Measurements from ENCODE around the gene LRRC4C.

- no peak for TF ChIP-seq TCF12 (IDR thresholded peaks at IDR 0.05)
- TF ChIP-seq, protein P1, sequence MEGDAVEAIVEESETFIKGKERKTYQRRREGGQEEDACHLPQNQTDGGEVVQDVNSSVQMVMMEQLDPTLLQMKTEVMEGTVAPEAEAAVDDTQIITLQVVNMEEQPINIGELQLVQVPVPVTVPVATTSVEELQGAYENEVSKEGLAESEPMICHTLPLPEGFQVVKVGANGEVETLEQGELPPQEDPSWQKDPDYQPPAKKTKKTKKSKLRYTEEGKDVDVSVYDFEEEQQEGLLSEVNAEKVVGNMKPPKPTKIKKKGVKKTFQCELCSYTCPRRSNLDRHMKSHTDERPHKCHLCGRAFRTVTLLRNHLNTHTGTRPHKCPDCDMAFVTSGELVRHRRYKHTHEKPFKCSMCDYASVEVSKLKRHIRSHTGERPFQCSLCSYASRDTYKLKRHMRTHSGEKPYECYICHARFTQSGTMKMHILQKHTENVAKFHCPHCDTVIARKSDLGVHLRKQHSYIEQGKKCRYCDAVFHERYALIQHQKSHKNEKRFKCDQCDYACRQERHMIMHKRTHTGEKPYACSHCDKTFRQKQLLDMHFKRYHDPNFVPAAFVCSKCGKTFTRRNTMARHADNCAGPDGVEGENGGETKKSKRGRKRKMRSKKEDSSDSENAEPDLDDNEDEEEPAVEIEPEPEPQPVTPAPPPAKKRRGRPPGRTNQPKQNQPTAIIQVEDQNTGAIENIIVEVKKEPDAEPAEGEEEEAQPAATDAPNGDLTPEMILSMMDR (IDR thresholded peaks at IDR 0.05), result no peak
- no peak for TF ChIP-seq EP300 (IDR thresholded peaks at IDR 0.05; ENCODE audit: borderline replicate concordance in 1 of 2, low read depth in 1 of 2, low read length in 1 of 2)
These were observed 861.8 kb downstream of the LRRC4C start for GRCh38 chr11:40597546-40598113.

Data from SK-N-SH (cell line).